Endodermal cell (in vitro differentiated cells): Measurements from ENCODE around the gene MAEL. TPM values are rescaled to one million over a fixed set of nuclear protein-coding genes. Genes with fewer than 3 reads are reported as not detected.
A peak's percentile ranks its signal among the peaks of the same experiment; 100 is the strongest.

Experiments used
- DNase-seq: peaks from one replicate; pipeline ENCODE4 v3.0.0-alpha.2; 2017
- H3K27ac ChIP-seq: 2 replicates; pipeline ENCODE4 v1.5.1; 2013; ENCODE audit warnings: mild to moderate bottlenecking, low read depth, low read length, moderate library complexity
- H3K27me3 ChIP-seq: 2 replicates; pipeline ENCODE4 v1.6.1; 2013; ENCODE audit warnings: mild to moderate bottlenecking, low read length, moderate library complexity; ENCODE audit not compliant: insufficient read depth, control insufficient read depth, poor library complexity, severe bottlenecking
- H3K36me3 ChIP-seq: 2 replicates; pipeline ENCODE4 v1.7.0; 2013; ENCODE audit warnings: mild to moderate bottlenecking, low read length, moderate library complexity; ENCODE audit not compliant: control insufficient read depth, insufficient read depth
- H3K4me1 ChIP-seq: one replicate; pipeline ENCODE4 v1.7.0; 2013; ENCODE audit warnings: low read length; ENCODE audit not compliant: control insufficient read depth, insufficient read depth
- H3K4me3 ChIP-seq: 2 replicates; pipeline ENCODE4 v1.5.1; 2013; ENCODE audit warnings: mild to moderate bottlenecking, low read length, moderate library complexity
- H3K9ac ChIP-seq: 2 replicates; pipeline ENCODE4 v1.6.1; 2013; ENCODE audit warnings: mild to moderate bottlenecking, low read length, moderate library complexity; ENCODE audit not compliant: poor library complexity, severe bottlenecking; ENCODE audit errors: extremely low read depth
- H3K9me3 ChIP-seq: 2 replicates; pipeline ENCODE4 v1.6.1; 2013; ENCODE audit warnings: mild to moderate bottlenecking, low read length, moderate library complexity; ENCODE audit not compliant: control insufficient read depth
- H3K27ac Mint-ChIP-seq: 2 replicates; pipeline ENCODE4 v1.8.0; 2020; ENCODE audit warnings: mixed read lengths
- H3K27me3 Mint-ChIP-seq: 2 replicates; pipeline ENCODE4 v1.8.0; 2021; ENCODE audit warnings: mild to moderate bottlenecking, mixed read lengths; ENCODE audit not compliant: insufficient read depth
- H3K36me3 Mint-ChIP-seq: 2 replicates; pipeline ENCODE4 v1.8.0; 2020; ENCODE audit warnings: low read depth, mixed read lengths
- H3K4me1 Mint-ChIP-seq: 2 replicates; pipeline ENCODE4 v1.8.0; 2020; ENCODE audit warnings: mixed read lengths
- H3K4me3 Mint-ChIP-seq: 2 replicates; pipeline ENCODE4 v1.8.0; 2020; ENCODE audit warnings: mild to moderate bottlenecking, moderate library complexity, mixed read lengths
- H3K9me3 Mint-ChIP-seq: 2 replicates; pipeline ENCODE4 v1.8.0; 2020; ENCODE audit warnings: mild to moderate bottlenecking, mixed read lengths
- CTCF ChIP-seq: fragments of 200-600 bp; sonication (generic); conservative IDR thresholded peaks from 2 replicates; pipeline ENCODE4 v1.5.0; 2021; ENCODE audit warnings: antibody characterized with exemption, mild to moderate bottlenecking
- WGBS, 2 experiments: methylation state at CpG; one replicate each; pipeline versions ENCODE4 v1.1.5 to v1.1.7; 2013; ENCODE audit warnings: missing lambda C conversion rate in 2 of 2, mixed read lengths in 1 of 2; ENCODE audit not compliant: insufficient coverage in 1 of 2, insufficient read length in 1 of 2; 5-methylcytosine and 5-hydroxymethylcytosine counted together
- total RNA-seq, 2 donors: library from RNA; stranded (reverse); fragmentation: NEBNext Ultra II Directional in 1 of 2; extraction: Animal tissue kit (Norgen Biotek cat#: 25700) in 1 of 2; gene quantifications; 2 replicates in 1 of 2; 3 replicates in 1 of 2; pipeline ENCODE4 v1.2.1, GENCODE V29; 2021

MAEL gene
- total RNA-seq, 2 donors from 2014 or later = 0.27 TPM; not detected in 1

GRCh38 chr1:167059809-167060107 lies 70.7 kb downstream of the MAEL start:
- TF ChIP-seq CTCF = no peak
- WGBS, 2 experiments = 79 to 100% methylated on average over 1 of the region's 1 CpG
- Histone ChIP-seq H3K36me3 (no peaks in the 10 kb centered on the region), H3K27ac (no peak overlapping the region), H3K4me1 (no peaks in the 10 kb centered on the region), H3K9ac (no peak overlapping the region), H3K4me3 (no peak overlapping the region), H3K9me3 (no peaks in the 10 kb centered on the region), H3K27me3 (no peaks in the 10 kb centered on the region)
- Mint-ChIP-seq H3K36me3 (no peaks in the 10 kb centered on the region), H3K4me3 (no peak overlapping the region), H3K27ac (no peak overlapping the region), H3K27me3 (peaks cover 2% of the 10 kb centered on the region), H3K9me3 (no peaks in the 10 kb centered on the region), H3K4me1 (peaks cover 7% of the 10 kb centered on the region)
- DNase-seq = no peak

- no peaks in the 10 kb centered on the region for H3K4me1 ChIP-seq
- WGBS, 2 experiments = 78 to 87% methylated on average over 9 to 10 of the region's 10 CpGs
- H3K9me3 ChIP-seq = no peaks in the 10 kb centered on the region
- no peak overlapping the region for H3K9ac ChIP-seq
- no peaks in the 10 kb centered on the region for H3K27me3 ChIP-seq
- no peaks in the 10 kb centered on the region for H3K9me3 Mint-ChIP-seq
- H3K36me3 Mint-ChIP-seq = no peaks in the 10 kb centered on the region
- no peak overlapping the region for H3K27ac Mint-ChIP-seq
- peaks cover 2% of the 10 kb centered on the region for H3K27me3 Mint-ChIP-seq
- H3K4me1 Mint-ChIP-seq = peaks cover 7% of the 10 kb centered on the region
- H3K4me3 Mint-ChIP-seq = no peak overlapping the region
- TF ChIP-seq CTCF = peak; percentile 69
- H3K36me3 ChIP-seq = no peaks in the 10 kb centered on the region
- H3K27ac ChIP-seq = no peak overlapping the region
- no peak overlapping the region for H3K4me3 ChIP-seq
- peak; percentile 68 for DNase-seq
These were observed 71.3 kb downstream of the MAEL start for GRCh38 chr1:167060141-167061072.

GRCh38 chr1:167061073-167061464 lies 72.0 kb downstream of the MAEL start:
- Histone ChIP-seq H3K36me3 (no peaks in the 10 kb centered on the region), H3K9me3 (no peaks in the 10 kb centered on the region), H3K27me3 (no peaks in the 10 kb centered on the region), H3K9ac (no peak overlapping the region), H3K4me3 (no peak overlapping the region), H3K4me1 (no peaks in the 10 kb centered on the region), H3K27ac (no peak overlapping the region)
- Mint-ChIP-seq H3K36me3 (no peaks in the 10 kb centered on the region), H3K9me3 (no peaks in the 10 kb centered on the region), H3K4me1 (peaks cover 7% of the 10 kb centered on the region), H3K4me3 (no peak overlapping the region), H3K27me3 (peaks cover 2% of the 10 kb centered on the region), H3K27ac (no peak overlapping the region)
- DNase-seq = no peak
- WGBS, 2 experiments = 91 to 94% methylated on average over 2 to 3 of the region's 3 CpGs
- no peak for TF ChIP-seq CTCF
